ENCODE measurements around the gene FAM162A.

- no peak for TF ChIP-seq SIN3A (IDR thresholded peaks at IDR 0.05; ENCODE audit: borderline replicate concordance, insufficient read depth, low read length)
- TF ChIP-seq POLR2AphosphoS5 (IDR thresholded peaks at IDR 0.05; ENCODE audit: low read depth, low read length), result no peak
- TF ChIP-seq TAF1 (IDR thresholded peaks at IDR 0.05; ENCODE audit: borderline replicate concordance, insufficient read depth, low read length), result no peak
Observed at GRCh38 chr3:122353893-122354401, 30.0 kb upstream of the FAM162A start.
